Progenitor cell of endocrine pancreas (in vitro differentiated cells): ENCODE data around the gene CTRB1. TPM values are rescaled to one million over a fixed set of nuclear protein-coding genes. Genes with fewer than 3 reads are reported as not detected.

Source experiments
- DNase-seq: peaks from one replicate; pipeline ENCODE4 v3.0.0; 2021; ENCODE audit warnings: low spot score; ENCODE audit not compliant: unreplicated experiment
- H3K27ac Mint-ChIP-seq: 2 replicates; pipeline ENCODE4 v1.8.0; 2021; ENCODE audit warnings: mild to moderate bottlenecking, moderate library complexity, mixed read lengths
- H3K27me3 Mint-ChIP-seq: 2 replicates; pipeline ENCODE4 v1.8.0; 2021; ENCODE audit warnings: mixed read lengths
- H3K36me3 Mint-ChIP-seq: 2 replicates; pipeline ENCODE4 v1.8.0; 2022; ENCODE audit warnings: mixed read lengths; ENCODE audit not compliant: insufficient read depth
- H3K4me1 Mint-ChIP-seq: 2 replicates; pipeline ENCODE4 v1.8.0; 2021; ENCODE audit warnings: low read depth, mixed read lengths
- H3K4me3 Mint-ChIP-seq: 2 replicates; pipeline ENCODE4 v1.8.0; 2021; ENCODE audit warnings: low read depth, mild to moderate bottlenecking, moderate library complexity, mixed read lengths
- H3K9me3 Mint-ChIP-seq: 2 replicates; pipeline ENCODE4 v1.8.0; 2021; ENCODE audit warnings: low read depth, mixed read lengths
- total RNA-seq: library from RNA; stranded (reverse); gene quantifications from 2 replicates; pipeline ENCODE4 v1.2.1, GENCODE V29; 2021
- TF ChIP-seq, protein P1 (sequence below): fragments of 200-600 bp; sonication (generic); IDR thresholded peaks from one replicate; pipeline ENCODE4 v1.5.0; 2021; ENCODE audit warnings: antibody characterized with exemption, mild to moderate bottlenecking; ENCODE audit not compliant: unreplicated experiment

CTRB1 gene
- total RNA-seq, 1 donor from 2014 or later: not detected

DNA sequence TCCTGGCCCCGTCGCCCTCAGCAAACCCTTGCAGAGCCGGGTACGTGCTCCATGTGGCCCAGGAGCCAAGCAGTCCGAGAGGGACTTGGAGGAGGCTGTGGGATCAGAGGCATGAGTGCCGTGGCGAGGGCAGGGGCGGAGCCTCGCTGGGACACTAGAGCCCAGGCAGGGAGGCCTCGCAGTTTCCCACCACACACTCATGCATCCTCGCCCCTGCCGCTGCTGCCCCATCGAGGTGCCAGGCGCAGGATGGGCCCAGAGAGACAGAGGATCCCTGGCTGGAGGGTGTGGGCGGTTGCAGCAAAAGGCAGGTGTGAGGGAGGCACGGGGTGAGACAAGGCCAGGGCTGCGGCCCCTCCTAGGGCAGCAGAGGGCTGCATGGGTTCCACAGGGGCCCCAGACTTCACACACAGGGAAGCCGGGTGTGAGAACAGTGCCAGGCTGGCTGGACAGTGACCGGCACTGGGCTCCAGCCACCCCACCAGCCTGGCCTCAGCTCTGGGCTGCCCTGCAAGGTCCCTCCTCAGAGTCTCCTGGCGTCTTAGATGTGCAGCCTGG is 25.0 kb downstream of the CTRB1 start:
- no peak for DNase-seq
- Mint-ChIP-seq H3K4me3 (no peak overlapping the region), H3K9me3 (no peaks in the 10 kb centered on the region), H3K27ac (peak overlapping the region; percentile 85), H3K36me3 (peaks cover 5% of the 10 kb centered on the region), H3K4me1 (peaks cover 28% of the 10 kb centered on the region), H3K27me3 (no peaks in the 10 kb centered on the region)
- TF ChIP-seq, protein P1, sequence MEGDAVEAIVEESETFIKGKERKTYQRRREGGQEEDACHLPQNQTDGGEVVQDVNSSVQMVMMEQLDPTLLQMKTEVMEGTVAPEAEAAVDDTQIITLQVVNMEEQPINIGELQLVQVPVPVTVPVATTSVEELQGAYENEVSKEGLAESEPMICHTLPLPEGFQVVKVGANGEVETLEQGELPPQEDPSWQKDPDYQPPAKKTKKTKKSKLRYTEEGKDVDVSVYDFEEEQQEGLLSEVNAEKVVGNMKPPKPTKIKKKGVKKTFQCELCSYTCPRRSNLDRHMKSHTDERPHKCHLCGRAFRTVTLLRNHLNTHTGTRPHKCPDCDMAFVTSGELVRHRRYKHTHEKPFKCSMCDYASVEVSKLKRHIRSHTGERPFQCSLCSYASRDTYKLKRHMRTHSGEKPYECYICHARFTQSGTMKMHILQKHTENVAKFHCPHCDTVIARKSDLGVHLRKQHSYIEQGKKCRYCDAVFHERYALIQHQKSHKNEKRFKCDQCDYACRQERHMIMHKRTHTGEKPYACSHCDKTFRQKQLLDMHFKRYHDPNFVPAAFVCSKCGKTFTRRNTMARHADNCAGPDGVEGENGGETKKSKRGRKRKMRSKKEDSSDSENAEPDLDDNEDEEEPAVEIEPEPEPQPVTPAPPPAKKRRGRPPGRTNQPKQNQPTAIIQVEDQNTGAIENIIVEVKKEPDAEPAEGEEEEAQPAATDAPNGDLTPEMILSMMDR: no peak

DNA sequence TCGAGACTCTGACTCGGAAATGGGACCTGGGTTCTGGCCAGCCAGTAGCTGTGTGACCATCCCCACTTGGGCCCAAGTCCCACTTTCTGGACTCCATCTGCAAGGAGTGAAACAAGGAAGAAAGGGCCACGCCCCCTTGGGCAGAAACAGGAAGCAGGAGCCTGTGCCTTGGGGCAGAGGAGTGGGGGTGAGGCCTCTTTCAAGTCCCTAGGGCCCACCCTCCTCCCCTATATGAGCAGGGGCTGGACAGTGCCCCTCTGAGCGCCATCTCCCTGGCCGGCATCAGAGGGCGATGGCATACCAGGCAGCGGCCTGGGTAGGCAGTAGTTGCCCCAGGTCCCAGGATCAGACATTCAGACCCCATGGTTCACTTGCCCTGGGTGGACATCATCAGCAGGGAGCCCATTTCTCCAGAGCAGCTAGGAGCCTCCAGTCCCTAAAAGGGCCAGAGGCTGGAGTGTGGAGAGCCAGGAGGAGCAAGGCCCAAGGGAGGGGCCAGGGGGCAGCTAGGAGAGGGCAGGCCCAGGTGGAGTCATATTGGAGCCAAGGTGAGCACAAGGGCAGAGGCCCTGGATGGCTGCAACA is 25.5 kb downstream of the CTRB1 start:
- peaks cover 28% of the 10 kb centered on the region for H3K4me1 Mint-ChIP-seq
- H3K27ac Mint-ChIP-seq: peak overlapping the region; percentile 82
- no peak for DNase-seq
- TF ChIP-seq, protein P1: no peak
- no peaks in the 10 kb centered on the region for H3K9me3 Mint-ChIP-seq
- H3K36me3 Mint-ChIP-seq: peaks cover 5% of the 10 kb centered on the region
- no peaks in the 10 kb centered on the region for H3K27me3 Mint-ChIP-seq
- no peak overlapping the region for H3K4me3 Mint-ChIP-seq

DNA sequence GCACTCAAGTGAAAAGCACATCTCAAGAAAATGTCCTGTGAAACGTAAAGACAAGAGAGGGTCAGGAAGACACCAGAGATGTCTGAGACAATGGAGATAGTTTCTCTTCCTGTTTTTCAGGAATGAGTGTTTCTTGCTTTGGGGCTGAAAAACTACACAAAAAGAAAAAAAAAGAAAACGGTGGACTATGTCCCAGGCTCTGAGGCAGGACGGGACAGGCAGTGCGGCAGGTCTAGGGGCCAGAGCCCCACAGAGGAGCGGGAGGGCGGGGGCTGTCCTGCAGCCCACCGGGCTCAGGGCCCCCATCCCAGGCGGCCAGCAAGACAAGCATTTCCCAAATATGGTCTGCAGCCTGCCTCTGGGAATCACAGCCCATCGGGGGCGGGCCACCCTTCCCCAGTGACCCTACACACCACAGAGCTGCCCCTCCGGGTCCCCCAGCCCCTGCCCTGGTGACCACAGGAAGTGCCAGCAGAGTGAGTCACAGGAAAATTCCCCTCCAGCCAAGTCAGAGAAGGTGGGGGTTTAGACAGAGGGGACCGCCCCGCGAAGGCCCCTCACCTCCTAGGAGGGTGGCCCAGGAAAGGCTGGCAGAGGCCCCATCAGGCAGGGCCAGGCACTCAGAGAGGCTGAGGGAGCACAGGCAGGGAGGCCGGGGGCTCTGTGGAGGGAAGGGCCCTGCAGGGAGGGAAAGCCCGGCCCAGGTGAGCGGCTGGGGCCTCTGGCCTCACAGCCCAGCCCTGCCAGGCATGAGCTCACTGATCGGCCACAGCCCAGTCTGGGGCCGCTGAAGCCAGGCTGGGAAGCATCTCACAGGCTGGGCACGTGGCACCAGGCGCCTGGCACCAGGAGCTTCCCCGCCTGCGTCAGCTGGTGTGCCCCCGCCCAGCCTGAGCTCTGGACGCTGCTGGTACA is 26.3 kb downstream of the CTRB1 start:
- Mint-ChIP-seq H3K4me3 (no peak overlapping the region), H3K36me3 (peaks cover 5% of the 10 kb centered on the region), H3K4me1 (peaks cover 30% of the 10 kb centered on the region), H3K9me3 (no peaks in the 10 kb centered on the region), H3K27me3 (no peaks in the 10 kb centered on the region), H3K27ac (peak overlapping the region; percentile 82)
- no peak for DNase-seq
- TF ChIP-seq, protein P1: no peak

DNA sequence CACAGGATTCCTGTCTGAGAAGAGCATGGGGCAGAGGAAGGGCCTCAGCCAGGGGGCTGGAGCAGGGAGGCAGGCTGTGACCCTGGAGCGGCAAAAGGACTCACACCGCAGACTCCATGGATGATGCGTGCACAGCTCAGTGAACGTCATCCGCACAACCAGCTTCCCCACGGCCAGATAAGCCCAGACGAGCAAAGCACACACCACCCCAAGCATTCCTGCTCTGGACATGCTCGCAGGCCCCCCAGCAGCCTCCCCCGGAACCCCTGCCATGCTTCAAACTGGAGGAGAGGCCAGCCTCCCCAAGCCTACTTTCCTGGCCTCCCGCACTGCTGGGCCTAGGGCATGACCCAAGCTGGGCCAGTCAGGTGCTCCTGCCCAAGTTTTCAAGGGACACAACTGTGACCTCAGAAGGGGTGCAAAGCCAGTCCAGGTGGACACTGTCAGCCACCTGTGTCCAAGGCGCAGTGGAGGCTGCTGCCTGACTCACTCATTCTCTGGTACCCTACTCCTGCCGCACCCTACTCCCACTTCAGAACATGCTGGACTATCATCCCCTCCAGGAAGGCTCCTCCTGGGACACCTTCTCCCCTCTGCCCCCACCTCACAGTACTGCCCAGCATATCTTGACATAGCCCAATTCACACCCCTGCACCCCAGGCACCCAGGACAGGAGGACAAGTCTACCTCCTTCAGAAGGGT is 27.9 kb downstream of the CTRB1 start:
- TF ChIP-seq, protein P1: no peak
- H3K36me3 Mint-ChIP-seq: peaks cover 2% of the 10 kb centered on the region
- H3K4me1 Mint-ChIP-seq: peaks cover 33% of the 10 kb centered on the region
- no peaks in the 10 kb centered on the region for H3K9me3 Mint-ChIP-seq
- H3K27me3 Mint-ChIP-seq: no peaks in the 10 kb centered on the region
- no peak for DNase-seq
- peak overlapping the region; percentile 26 for H3K4me3 Mint-ChIP-seq
- H3K27ac Mint-ChIP-seq: peak overlapping the region; percentile 89

DNA sequence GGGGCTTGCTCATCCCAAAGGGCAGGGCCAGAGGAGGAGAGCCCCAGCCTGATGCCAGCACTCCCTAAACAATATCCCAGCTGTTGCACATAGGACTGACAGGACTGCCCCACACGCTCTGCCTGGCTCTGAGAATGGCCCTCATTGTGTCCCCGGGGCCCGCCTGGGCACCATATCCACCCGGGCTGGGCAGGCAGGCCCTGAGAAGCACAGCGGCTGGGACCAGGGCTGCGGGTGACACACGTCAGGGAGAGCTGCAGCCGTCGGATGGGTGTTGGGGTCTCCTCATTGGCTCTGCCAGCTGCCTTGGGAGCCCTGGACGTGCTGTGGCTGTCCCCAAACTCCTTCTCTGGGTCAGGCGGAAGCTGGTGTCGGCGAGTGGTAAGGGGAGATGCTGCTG is 28.5 kb downstream of the CTRB1 start:
- Mint-ChIP-seq H3K4me3 (no peak overlapping the region), H3K9me3 (no peaks in the 10 kb centered on the region), H3K27ac (peak overlapping the region; percentile 89), H3K4me1 (peaks cover 38% of the 10 kb centered on the region), H3K27me3 (no peaks in the 10 kb centered on the region), H3K36me3 (no peaks in the 10 kb centered on the region)
- TF ChIP-seq, protein P1: no peak
- no peak for DNase-seq
